Nephron progenitor cell (in vitro differentiated cells): ENCODE results near the gene DOK7.

Experiments used
- DNase-seq: peaks from one replicate; pipeline ENCODE4 v3.0.0; 2021
- H3K27ac Mint-ChIP-seq: 2 replicates; pipeline ENCODE4 v1.8.0; 2021; ENCODE audit warnings: mild to moderate bottlenecking, moderate library complexity, mixed read lengths
- H3K27me3 Mint-ChIP-seq: 2 replicates; pipeline ENCODE4 v1.8.0; 2021; ENCODE audit warnings: mild to moderate bottlenecking, low read depth, mixed read lengths; ENCODE audit not compliant: poor library complexity
- H3K36me3 Mint-ChIP-seq: 2 replicates; pipeline ENCODE4 v1.8.0; 2021; ENCODE audit warnings: low read depth, mixed read lengths
- H3K4me1 Mint-ChIP-seq: 2 replicates; pipeline ENCODE4 v1.8.0; 2021; ENCODE audit warnings: mixed read lengths
- H3K4me3 Mint-ChIP-seq: 2 replicates; pipeline ENCODE4 v1.8.0; 2021; ENCODE audit warnings: mild to moderate bottlenecking, moderate library complexity, mixed read lengths
- H3K9me3 Mint-ChIP-seq: 2 replicates; pipeline ENCODE4 v1.8.0; 2021; ENCODE audit warnings: mild to moderate bottlenecking, moderate library complexity, mixed read lengths
- TF ChIP-seq, protein P1 (sequence below): fragments of 200-600 bp; sonication (generic); IDR thresholded peaks from 2 replicates; pipeline ENCODE4 v1.5.0; 2021; ENCODE audit warnings: antibody characterized with exemption

Gene DOK7

DNA sequence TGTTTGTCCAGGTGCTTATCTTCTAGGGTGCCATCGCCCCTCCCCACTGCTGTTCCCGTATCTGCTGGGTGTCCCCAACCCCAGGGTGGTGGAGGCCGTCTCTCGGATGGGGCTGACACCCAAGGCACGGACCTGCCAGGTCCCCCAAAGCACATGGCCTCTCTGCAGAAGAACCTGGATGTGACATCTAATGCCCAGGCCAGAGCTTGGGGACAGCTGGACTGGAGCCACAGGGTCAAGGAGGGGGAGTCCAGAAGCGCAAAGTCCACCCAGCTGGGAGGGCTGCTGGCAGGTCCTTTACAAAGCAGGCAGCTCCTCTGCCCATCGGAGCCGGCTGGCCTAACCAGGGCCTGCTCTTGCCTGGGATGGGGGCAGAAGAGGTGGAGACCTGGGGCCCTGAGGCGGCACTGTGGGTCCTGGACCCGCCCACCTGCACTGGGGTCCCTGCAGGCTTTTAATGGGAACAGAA lies 751 bp upstream of the DOK7 start:
- Mint-ChIP-seq H3K27ac (no peak overlapping the region), H3K4me3 (peak overlapping the region; percentile 64), H3K9me3 (peaks cover 10% of the 10 kb centered on the region), H3K27me3 (peaks cover 19% of the 10 kb centered on the region), H3K4me1 (peaks cover 30% of the 10 kb centered on the region), H3K36me3 (no peaks in the 10 kb centered on the region)
- TF ChIP-seq, protein P1, sequence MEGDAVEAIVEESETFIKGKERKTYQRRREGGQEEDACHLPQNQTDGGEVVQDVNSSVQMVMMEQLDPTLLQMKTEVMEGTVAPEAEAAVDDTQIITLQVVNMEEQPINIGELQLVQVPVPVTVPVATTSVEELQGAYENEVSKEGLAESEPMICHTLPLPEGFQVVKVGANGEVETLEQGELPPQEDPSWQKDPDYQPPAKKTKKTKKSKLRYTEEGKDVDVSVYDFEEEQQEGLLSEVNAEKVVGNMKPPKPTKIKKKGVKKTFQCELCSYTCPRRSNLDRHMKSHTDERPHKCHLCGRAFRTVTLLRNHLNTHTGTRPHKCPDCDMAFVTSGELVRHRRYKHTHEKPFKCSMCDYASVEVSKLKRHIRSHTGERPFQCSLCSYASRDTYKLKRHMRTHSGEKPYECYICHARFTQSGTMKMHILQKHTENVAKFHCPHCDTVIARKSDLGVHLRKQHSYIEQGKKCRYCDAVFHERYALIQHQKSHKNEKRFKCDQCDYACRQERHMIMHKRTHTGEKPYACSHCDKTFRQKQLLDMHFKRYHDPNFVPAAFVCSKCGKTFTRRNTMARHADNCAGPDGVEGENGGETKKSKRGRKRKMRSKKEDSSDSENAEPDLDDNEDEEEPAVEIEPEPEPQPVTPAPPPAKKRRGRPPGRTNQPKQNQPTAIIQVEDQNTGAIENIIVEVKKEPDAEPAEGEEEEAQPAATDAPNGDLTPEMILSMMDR: no peak
- no peak for DNase-seq

DNA sequence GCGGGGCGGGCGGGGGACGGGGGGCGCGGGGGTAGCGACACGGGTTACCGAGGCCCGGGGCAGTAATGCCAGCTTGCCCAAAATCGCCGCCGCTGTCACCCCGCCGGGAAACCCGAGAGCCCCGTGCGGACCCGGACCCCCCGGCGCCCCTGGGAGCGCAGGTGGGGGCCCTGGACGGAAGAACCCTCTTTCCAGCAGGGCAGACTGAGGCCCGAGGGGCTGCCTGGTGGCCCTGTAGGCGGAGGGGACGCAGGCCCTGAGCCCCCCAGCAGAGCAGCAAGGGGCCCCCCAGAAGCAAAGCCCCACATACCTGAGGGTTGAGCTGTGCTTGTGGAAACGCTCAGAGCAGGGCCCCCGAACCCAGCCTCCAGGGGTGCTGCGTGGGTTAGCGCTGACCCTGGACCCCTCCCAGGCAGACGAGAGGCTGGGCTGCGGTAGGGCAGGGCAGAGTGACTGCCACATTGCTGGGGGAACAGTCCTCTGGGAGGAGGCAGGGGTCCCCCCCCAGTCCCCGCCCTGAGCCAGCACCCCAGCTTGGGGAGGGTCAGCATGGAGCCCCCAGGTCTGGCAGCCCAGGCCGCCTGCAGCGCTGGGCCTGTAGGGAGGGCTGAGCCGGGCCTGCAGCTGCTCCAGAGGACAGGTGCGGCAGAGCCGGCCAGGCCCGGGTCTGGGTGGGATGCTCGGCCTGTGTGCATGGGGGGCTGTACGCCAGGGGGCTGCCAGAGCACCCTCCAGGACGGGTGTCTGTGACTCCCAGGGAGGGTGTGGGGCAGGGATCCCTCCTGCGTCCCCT lies 646 bp downstream of the DOK7 start:
- peaks cover 30% of the 10 kb centered on the region for H3K4me1 Mint-ChIP-seq

DNA sequence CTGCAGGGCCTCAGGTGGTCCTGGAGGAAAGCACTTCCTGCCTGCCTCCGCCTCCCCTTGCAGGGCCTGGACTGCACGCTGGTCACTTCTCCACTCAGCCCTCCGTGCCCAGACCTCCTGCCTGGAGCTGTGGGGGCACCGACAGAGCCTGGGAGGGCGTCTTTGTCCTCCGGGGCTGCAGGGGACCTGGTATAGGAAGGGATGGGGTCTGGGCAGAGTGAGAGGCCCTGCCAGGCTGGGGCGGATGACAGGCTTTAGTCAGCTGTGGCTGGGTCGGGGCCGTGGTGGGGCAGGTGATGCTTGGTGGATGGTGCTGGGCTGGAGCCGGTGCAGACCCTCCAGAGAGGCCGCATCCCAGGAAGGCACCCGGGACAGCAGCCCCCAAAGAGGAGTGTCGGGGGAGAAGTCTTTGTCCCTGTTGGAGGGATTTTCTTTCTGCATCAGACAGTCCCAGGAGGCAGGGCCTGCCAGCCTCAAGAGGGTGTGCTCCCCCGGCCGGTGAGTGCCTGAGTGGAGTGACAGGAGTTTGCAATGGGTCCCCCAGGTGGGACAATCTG lies 1.3 kb downstream of the DOK7 start:
- H3K9me3 Mint-ChIP-seq: peaks cover 9% of the 10 kb centered on the region
- peak overlapping the region; percentile 40 for H3K4me3 Mint-ChIP-seq
- H3K36me3 Mint-ChIP-seq: no peaks in the 10 kb centered on the region
- DNase-seq: no peak
- TF ChIP-seq, protein P1: no peak
- H3K4me1 Mint-ChIP-seq: peaks cover 30% of the 10 kb centered on the region
- H3K27me3 Mint-ChIP-seq: peaks cover 12% of the 10 kb centered on the region
- H3K27ac Mint-ChIP-seq: no peak overlapping the region

More for the DNA sequence above, 646 bp downstream of the DOK7 start:
- Mint-ChIP-seq H3K4me3 (no peak overlapping the region), H3K27me3 (peaks cover 16% of the 10 kb centered on the region), H3K9me3 (peaks cover 9% of the 10 kb centered on the region), H3K36me3 (no peaks in the 10 kb centered on the region), H3K27ac (no peak overlapping the region)
- TF ChIP-seq, protein P1: no peak
- no peak for DNase-seq

DNA sequence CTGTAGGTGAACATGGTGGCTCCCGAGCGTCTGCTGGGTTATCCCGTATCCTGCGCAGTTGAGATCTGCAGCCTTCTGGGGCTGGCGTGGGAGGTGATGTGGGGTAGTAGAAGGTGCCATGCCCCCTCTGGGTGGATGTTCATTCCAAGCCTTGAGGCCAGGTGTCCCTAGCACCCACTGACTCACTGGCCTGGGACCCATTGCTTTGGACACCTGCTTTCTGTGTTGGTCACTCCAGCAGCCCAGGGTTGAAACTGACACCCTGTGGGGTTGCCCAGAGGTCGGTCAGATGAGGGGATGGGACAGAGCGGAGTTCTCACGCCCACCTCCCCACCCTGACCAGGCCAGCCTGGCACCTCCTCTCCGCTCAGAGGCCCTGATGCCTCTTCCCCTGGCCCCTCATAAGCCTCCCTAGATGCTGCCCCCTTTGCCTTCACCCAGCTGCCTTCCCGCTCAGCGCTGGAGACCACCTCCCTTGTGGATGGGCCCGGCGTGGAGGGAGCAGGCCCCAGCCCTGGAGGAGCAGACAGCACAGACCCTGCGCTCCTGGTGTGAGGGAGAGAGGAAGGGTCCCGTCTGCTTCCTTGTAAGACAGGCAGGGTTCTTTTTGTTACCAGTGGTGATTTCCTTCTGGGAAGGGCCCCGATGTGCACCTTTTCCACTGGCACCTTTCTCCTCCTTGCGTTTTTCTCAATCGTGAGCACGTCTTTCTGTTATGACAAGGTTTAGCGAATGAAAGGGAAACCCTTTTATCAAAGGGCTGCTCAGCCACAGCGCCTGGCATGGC lies 2.0 kb downstream of the DOK7 start:
- DNase-seq: no peak
- no peak overlapping the region for H3K27ac Mint-ChIP-seq

DNA sequence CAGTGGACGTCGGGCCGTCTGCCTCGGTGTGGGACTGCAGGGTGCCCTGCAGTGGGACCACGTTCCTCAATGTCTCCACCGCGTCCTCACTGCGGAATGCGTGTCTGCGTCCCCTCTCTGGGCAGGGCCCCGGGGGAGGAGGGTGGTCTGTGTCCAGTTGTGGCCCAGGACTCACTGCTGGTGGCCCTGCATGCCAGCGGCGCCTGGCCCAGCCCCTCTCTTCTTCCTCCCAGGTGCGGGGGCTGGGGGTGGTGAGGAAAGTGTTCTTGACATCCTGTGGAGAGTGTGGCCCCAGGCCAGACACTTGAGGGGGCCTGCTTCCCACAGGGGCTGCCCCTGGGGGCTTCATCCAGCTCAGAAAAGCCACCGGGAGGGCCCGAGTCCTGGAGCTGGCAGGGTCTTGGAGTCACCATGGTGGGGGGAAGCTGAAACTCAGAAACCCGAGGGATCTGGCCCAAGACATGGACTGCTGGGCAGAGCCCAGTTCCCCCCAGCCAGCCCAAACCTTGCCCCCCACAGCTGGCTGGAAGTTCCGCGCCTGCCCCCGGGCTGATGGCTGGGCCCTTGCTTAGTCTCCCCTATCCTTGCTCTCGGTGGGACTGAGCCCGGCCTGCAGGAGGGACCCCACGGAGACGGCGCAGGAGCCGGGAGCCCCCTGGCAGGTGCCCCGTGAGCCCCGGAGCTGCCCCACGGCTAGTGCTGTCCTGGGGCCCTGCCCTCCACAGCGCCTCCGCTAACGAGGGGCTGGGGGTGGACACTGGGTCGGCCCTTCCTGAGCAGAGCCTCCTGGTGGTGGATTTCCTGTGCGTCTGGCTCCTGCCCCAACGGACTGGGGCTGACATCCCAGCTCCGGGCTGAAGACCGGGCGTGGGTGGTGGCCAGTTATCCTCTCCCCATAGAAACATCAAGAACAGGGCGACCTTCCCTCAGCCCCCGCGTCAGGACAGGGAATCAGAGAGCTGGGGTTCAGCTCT lies 2.9 kb downstream of the DOK7 start:
- Mint-ChIP-seq H3K27me3 (peaks cover 8% of the 10 kb centered on the region), H3K4me3 (no peak overlapping the region), H3K36me3 (no peaks in the 10 kb centered on the region), H3K9me3 (no peaks in the 10 kb centered on the region), H3K27ac (no peak overlapping the region), H3K4me1 (peaks cover 40% of the 10 kb centered on the region)
- DNase-seq: peak; percentile 52
- TF ChIP-seq, protein P1: peak; percentile 49

More for the DNA sequence above, 2.0 kb downstream of the DOK7 start:
- peaks cover 8% of the 10 kb centered on the region for H3K27me3 Mint-ChIP-seq
- H3K9me3 Mint-ChIP-seq: peaks cover 5% of the 10 kb centered on the region
- no peaks in the 10 kb centered on the region for H3K36me3 Mint-ChIP-seq
- TF ChIP-seq, protein P1: no peak
- no peak overlapping the region for H3K4me3 Mint-ChIP-seq
- peaks cover 36% of the 10 kb centered on the region for H3K4me1 Mint-ChIP-seq
